Smooth muscle cell of trachea (primary cell): Measurements from ENCODE around the gene NELFA. TPM values are rescaled to one million over a fixed set of nuclear protein-coding genes. Genes with fewer than 3 reads are reported as not detected.

ENCODE experiments used
- total RNA-seq: library from RNA; depleted of rRNA; stranded (reverse); fragments of >200 nt; gene quantifications from 2 replicates; pipeline ENCODE4 v1.2.1, GENCODE V29; 2014

The NELFA gene
- total RNA-seq: 18.9 and 19.4 TPM in 2 replicates

DNA sequence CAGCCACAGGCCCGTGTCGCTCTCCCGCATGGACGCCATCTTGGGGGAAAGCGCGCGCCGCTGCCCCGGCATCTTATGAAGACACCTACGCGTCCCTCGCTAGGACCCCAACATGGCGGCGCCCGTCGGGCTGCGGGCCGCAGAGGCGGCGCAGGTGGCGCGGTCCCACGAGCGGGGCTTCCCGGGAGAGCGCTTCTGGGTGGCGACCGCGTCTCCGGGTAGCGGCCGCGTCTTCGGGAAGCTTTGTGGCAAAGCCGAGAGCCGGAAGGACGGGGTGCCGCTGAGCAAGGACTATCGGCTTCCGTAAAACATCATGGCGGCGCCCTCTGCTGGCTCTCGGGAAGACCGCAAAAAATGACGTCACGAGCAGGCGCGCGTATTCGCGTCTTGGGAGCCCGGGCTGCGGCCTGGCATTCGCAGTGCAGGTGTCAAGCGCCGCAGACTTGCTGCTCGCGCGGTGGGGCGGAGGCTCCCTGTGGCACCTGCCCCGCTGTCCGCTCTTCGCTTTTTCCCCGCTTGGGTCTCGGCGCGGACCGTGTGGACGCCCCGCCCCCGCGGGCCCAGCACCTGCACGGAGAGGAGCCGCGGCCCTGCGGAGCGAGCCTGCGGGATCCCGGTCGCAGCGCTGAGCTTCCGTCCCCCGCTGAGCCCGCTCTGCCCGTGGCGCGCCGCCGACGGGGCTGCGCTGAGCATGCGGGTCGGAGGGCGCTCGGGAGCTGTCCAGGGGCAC is at the start of gene NELFA:
Gene NELFA, minus strand, starts transcription at position 54 of the 730 bp plus-strand sequence. Its CDS starts 15 bp downstream, at position 39.

Other genes with a start within 250 kb of the NELFA start
- 0.33 and 0.44 TPM in 2 replicates for gene FGFR3, start 215.7 kb downstream of the NELFA start, total RNA-seq
- gene LETM1, start 152.8 kb downstream of the NELFA start, total RNA-seq: 56.1 and 76.1 TPM in 2 replicates
- gene NSD2, start 137.6 kb downstream of the NELFA start, total RNA-seq: 64.0 and 110 TPM in 2 replicates
- under 0.01 and 0.17 TPM in 2 replicates for gene NAT8L, start 50.4 kb upstream of the NELFA start, total RNA-seq
- gene HAUS3, start 233.1 kb upstream of the NELFA start, total RNA-seq: 5.8 and 11.8 TPM in 2 replicates
- gene POLN, start 233.1 kb upstream of the NELFA start, total RNA-seq: 3.2 and 5.3 TPM in 2 replicates